ENCODE measurements around the gene RPL23. TPM values are rescaled to one million over a fixed set of nuclear protein-coding genes. Genes with fewer than 3 reads are reported as not detected.

RPL23 gene
- total and polyA plus RNA-seq, 10 of the 15 experiments (the other 5 are each of a cell fraction or from before 2014, with no cell fraction given): 2,200 to 4,821 (median 3,043) TPM

- no TSS peak for BruUV-seq (replicated peaks)
- ChIA-PET CTCF (interaction anchor here (0.8 to 1.1 kb wide), 2 partner anchors 15 to 39 kb away, joined by 3 to 4 read pairs; no protein-coding TSS in a partner anchor), SMC1A (ENCODE audit: uncharacterized antibody, unreplicated experiment) (interaction anchor here (1.2 to 1.4 kb wide), 2 partner anchors 11 to 14 kb away, joined by 3 read pairs; no protein-coding TSS in a partner anchor), RAD21 (ENCODE audit: unreplicated experiment) (interaction anchor here (0.6 kb wide), 1 partner anchor 29 kb away, joined by 3 read pairs; no protein-coding TSS in a partner anchor), POLR2A (interaction anchor here (0.6 to 1.7 kb wide), 3 partner anchors 14 to 30 kb away, joined by 3 to 4 read pairs (median 3); partner anchors contain the start of gene RPL23)
- Histone ChIP-seq H3K9ac (ENCODE audit: control insufficient read depth, insufficient read depth, low read length) (peak overlapping the region; percentile 46), H4K20me1 (ENCODE audit: control insufficient read depth, insufficient read depth) (peaks cover 5% of the 10 kb centered on the region; the same call in 1 of the 2 replicates), H3K4me3 (peak overlapping the region; percentile 34; the same call in 1 of the 2 replicates), H3K36me3 (ENCODE audit: control insufficient read depth in 2 of 2, insufficient read depth in 2 of 2, low read length in 1 of 2) (peaks cover 35 to 45% of the 10 kb centered on the region in 2 experiments; a peak in 3 of 4 replicates), H3K27me3 (replicated peaks in 1 of 2; ENCODE audit: control insufficient read depth in 2 of 2, insufficient read depth in 2 of 2, low read length in 1 of 2) (no peaks in the 10 kb centered on the region), H3K79me2 (ENCODE audit: control insufficient read depth, insufficient read depth, low read length) (peaks cover 36% of the 10 kb centered on the region), H2AFZ (ENCODE audit: control insufficient read depth, low read depth, low read length) (no peak overlapping the region), H3K4me2 (ENCODE audit: control insufficient read depth, insufficient read depth) (peak overlapping the region; percentile 62), H3K9me3 (replicated peaks; ENCODE audit: control insufficient read depth, insufficient read depth, low read length) (no peaks in the 10 kb centered on the region), H3K4me1 (ENCODE audit: control insufficient read depth, insufficient read depth, low read length) (peaks cover 31% of the 10 kb centered on the region), H3K27ac (ENCODE audit: control insufficient read depth, insufficient read depth) (peak overlapping the region; percentile 70)
- 75% methylated on average over 18 of the region's 19 CpGs for WGBS (ENCODE audit: insufficient coverage, insufficient replicate concordance, low lambda C conversion rate, missing lambda C conversion rate)
- ATAC-seq (peak; percentile 41), DNase-seq (ENCODE audit: low read depth, low spot score) (no peak), FAIRE-seq (no peak)
- intact Hi-C loops (cut with micrococcal nuclease; ENCODE audit: unreplicated experiment): no loop called here
- in situ Hi-C loops (cut with MboI): no loop called here
- TF ChIP-seq, protein P1, sequence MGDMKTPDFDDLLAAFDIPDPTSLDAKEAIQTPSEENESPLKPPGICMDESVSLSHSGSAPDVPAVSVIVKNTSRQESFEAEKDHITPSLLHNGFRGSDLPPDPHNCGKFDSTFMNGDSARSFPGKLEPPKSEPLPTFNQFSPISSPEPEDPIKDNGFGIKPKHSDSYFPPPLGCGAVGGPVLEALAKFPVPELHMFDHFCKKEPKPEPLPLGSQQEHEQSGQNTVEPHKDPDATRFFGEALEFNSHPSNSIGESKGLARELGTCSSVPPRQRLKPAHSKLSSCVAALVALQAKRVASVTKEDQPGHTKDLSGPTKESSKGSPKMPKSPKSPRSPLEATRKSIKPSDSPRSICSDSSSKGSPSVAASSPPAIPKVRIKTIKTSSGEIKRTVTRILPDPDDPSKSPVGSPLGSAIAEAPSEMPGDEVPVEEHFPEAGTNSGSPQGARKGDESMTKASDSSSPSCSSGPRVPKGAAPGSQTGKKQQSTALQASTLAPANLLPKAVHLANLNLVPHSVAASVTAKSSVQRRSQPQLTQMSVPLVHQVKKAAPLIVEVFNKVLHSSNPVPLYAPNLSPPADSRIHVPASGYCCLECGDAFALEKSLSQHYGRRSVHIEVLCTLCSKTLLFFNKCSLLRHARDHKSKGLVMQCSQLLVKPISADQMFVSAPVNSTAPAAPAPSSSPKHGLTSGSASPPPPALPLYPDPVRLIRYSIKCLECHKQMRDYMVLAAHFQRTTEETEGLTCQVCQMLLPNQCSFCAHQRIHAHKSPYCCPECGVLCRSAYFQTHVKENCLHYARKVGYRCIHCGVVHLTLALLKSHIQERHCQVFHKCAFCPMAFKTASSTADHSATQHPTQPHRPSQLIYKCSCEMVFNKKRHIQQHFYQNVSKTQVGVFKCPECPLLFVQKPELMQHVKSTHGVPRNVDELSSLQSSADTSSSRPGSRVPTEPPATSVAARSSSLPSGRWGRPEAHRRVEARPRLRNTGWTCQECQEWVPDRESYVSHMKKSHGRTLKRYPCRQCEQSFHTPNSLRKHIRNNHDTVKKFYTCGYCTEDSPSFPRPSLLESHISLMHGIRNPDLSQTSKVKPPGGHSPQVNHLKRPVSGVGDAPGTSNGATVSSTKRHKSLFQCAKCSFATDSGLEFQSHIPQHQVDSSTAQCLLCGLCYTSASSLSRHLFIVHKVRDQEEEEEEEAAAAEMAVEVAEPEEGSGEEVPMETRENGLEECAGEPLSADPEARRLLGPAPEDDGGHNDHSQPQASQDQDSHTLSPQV (IDR thresholded peaks at IDR 0.05): no peak
- TF ChIP-seq ATF2 (IDR thresholded peaks at IDR 0.05; ENCODE audit: low read length): no peak
- no peak for TF ChIP-seq ZBED1 (IDR thresholded peaks at IDR 0.05; ENCODE audit: borderline replicate concordance)
- TF ChIP-seq ZNF384 (IDR thresholded peaks at IDR 0.05; ENCODE audit: borderline replicate concordance, low read depth, low read length): peak; percentile 59; the same call in 1 of the 2 replicates
- TF ChIP-seq RB1 (IDR thresholded peaks at IDR 0.05; ENCODE audit: borderline replicate concordance): no peak
- no peak for TF ChIP-seq NR2C2 (IDR thresholded peaks at IDR 0.05; ENCODE audit: borderline replicate concordance, control insufficient read depth, insufficient read length, low read depth)
- no peak for TF ChIP-seq ZNF217 (IDR thresholded peaks at IDR 0.05)
- TF ChIP-seq SPI1 (IDR thresholded peaks at IDR 0.05; ENCODE audit: borderline replicate concordance, insufficient read depth, low read depth, low read length): 0 out of 2 replicates have a peak, but pooled peaks have one; percentile 9
- TF ChIP-seq PAX8 (IDR thresholded peaks at IDR 0.05): no peak
- peak; percentile 37; the same call in 1 of the 2 replicates for TF ChIP-seq EED (IDR thresholded peaks at IDR 0.05; ENCODE audit: low read depth)
- TF ChIP-seq EGR1 (IDR thresholded peaks at IDR 0.05; ENCODE audit: borderline replicate concordance in 1 of 2, low read depth in 2 of 2, low read length in 2 of 2): no peak
- TF ChIP-seq KDM1A (IDR thresholded peaks at IDR 0.05; ENCODE audit: borderline replicate concordance): no peak
- TF ChIP-seq SIX5 (IDR thresholded peaks at IDR 0.05; ENCODE audit: low read depth, low read length, severe bottlenecking): no peak
- TF ChIP-seq RUNX3 (IDR thresholded peaks at IDR 0.05; ENCODE audit: low read length): peak; percentile 52
These were observed 30.3 kb upstream of the RPL23 start for GRCh38 chr17:38883592-38884526.

Measured in GM12878 (cell line).